Neural cell (in vitro differentiated cells): ENCODE results near the gene OR2F1.

ENCODE experiments used
- CTCF ChIP-seq: fragments of 450-650 bp; IDR thresholded peaks from 2 replicates; pipeline ENCODE4 v1.5.1; 2014; ENCODE audit warnings: antibody characterized with exemption, mild to moderate bottlenecking, moderate library complexity; ENCODE audit not compliant: poor library complexity, severe bottlenecking
- EP300 ChIP-seq: fragments of 450-650 bp; conservative IDR thresholded peaks from 2 replicates; pipeline ENCODE4 v1.6.1; 2014; ENCODE audit warnings: antibody characterized with exemption, mild to moderate bottlenecking, moderate library complexity; ENCODE audit not compliant: poor library complexity, severe bottlenecking
- EZH2 ChIP-seq: fragments of 200-600, 300-800 bp; shearing (Covaris generic), sonication (generic); IDR thresholded peaks from 2 replicates; pipeline ENCODE4 v1.6.1; 2014; ENCODE audit warnings: antibody characterized with exemption, low read length, borderline replicate concordance, mild to moderate bottlenecking; ENCODE audit not compliant: insufficient read depth, poor library complexity, severe bottlenecking
- POLR2AphosphoS5 ChIP-seq: IDR thresholded peaks from 2 replicates; pipeline ENCODE4 v1.6.1; 2012

- TF ChIP-seq EZH2 (no peak), CTCF (no peak), POLR2AphosphoS5 (no peak), EP300 (no peak)
These were observed 46.5 kb upstream of the OR2F1 start for GRCh38 chr7:143908120-143908519.
